Neural progenitor cell (in vitro differentiated cells): ENCODE results near the gene PARD3B. TPM values are rescaled to one million over a fixed set of nuclear protein-coding genes. Genes with fewer than 3 reads are reported as not detected.

Source experiments
- DNase-seq: peaks from one replicate; pipeline ENCODE4 v3.0.0-alpha.2; 2016; ENCODE audit warnings: low spot score
- H2AFZ ChIP-seq: fragments of 200-600 bp; sonication (generic); replicated peaks from 2 replicates; pipeline ENCODE4 v1.6.1; 2016; ENCODE audit warnings: antibody characterized with exemption
- H3F3A ChIP-seq: fragments of 200-600 bp; sonication (generic); 2 replicates; pipeline ENCODE4 v1.6.1; 2016; ENCODE audit warnings: antibody characterized with exemption, low read depth
- H3K27ac ChIP-seq: fragments of 200-600 bp; sonication (generic); 2 replicates; pipeline ENCODE4 v1.5.1; 2016; ENCODE audit warnings: mild to moderate bottlenecking
- H3K27me3 ChIP-seq: fragments of 200-600 bp; sonication (generic); 2 replicates; pipeline ENCODE4 v1.6.1; 2016; ENCODE audit warnings: mild to moderate bottlenecking, moderate library complexity
- H3K36me3 ChIP-seq: fragments of 200-600 bp; sonication (generic); 2 replicates; pipeline ENCODE4 v1.5.1; 2016
- H3K4me1 ChIP-seq: fragments of 200-600 bp; sonication (generic); 2 replicates; pipeline ENCODE4 v1.6.1; 2016; ENCODE audit warnings: mixed run types
- H3K4me2 ChIP-seq: fragments of 200-600 bp; sonication (generic); 2 replicates; pipeline ENCODE4 v1.6.1; 2016
- H3K4me3 ChIP-seq: fragments of 200-600 bp; sonication (generic); 2 replicates; pipeline ENCODE4 v1.5.1; 2016
- H3K79me2 ChIP-seq: fragments of 200-600 bp; sonication (generic); 2 replicates; pipeline ENCODE4 v1.6.1; 2016; ENCODE audit warnings: low read depth
- H3K9ac ChIP-seq: fragments of 200-600 bp; sonication (generic); 2 replicates; pipeline ENCODE4 v1.6.1; 2016
- H3K9me3 ChIP-seq: fragments of 200-600 bp; sonication (generic); 2 replicates; pipeline ENCODE4 v1.5.1; 2016; ENCODE audit warnings: low read depth
- H4K20me1 ChIP-seq: fragments of 200-600 bp; sonication (generic); 2 replicates; pipeline ENCODE4 v1.6.1; 2016; ENCODE audit warnings: low read depth
- H3K27ac Mint-ChIP-seq: 3 replicates; pipeline ENCODE4 v1.8.0; 2021; ENCODE audit warnings: mixed read lengths
- H3K27me3 Mint-ChIP-seq: 2 replicates; pipeline ENCODE4 v1.8.0; 2022; ENCODE audit warnings: low read depth, mild to moderate bottlenecking, inconsistent platforms, moderate library complexity, mixed read lengths; ENCODE audit not compliant: insufficient read depth
- H3K36me3 Mint-ChIP-seq: 3 replicates; pipeline ENCODE4 v1.8.0; 2021; ENCODE audit warnings: mixed read lengths
- H3K4me1 Mint-ChIP-seq: 3 replicates; pipeline ENCODE4 v1.8.0; 2021; ENCODE audit warnings: mixed read lengths
- H3K4me3 Mint-ChIP-seq: 3 replicates; pipeline ENCODE4 v1.8.0; 2021; ENCODE audit warnings: mild to moderate bottlenecking, moderate library complexity, mixed read lengths
- H3K9me3 Mint-ChIP-seq: 3 replicates; pipeline ENCODE4 v1.8.0; 2020; ENCODE audit warnings: mixed read lengths
- EZH2 ChIP-seq: fragments of 200-600 bp; sonication (generic); IDR thresholded peaks from 2 replicates; pipeline ENCODE4 v1.6.1; 2017; ENCODE audit warnings: antibody characterized with exemption, mild to moderate bottlenecking, moderate library complexity
- EZH2phosphoT487 ChIP-seq: fragments of 200-600 bp; sonication (generic); IDR thresholded peaks from 2 replicates; pipeline ENCODE4 v1.6.1; 2017; ENCODE audit warnings: antibody characterized with exemption
- total RNA-seq: library from RNA; depleted of rRNA; stranded (reverse); fragments of >200 nt; gene quantifications from 2 replicates; pipeline ENCODE4 v1.2.3, GENCODE V29; 2015; ENCODE audit warnings: low replicate concordance
- TF ChIP-seq, protein P1 (sequence below): fragments of 200-600 bp; sonication (generic); IDR thresholded peaks from 2 replicates; pipeline ENCODE4 v1.5.1; 2017; ENCODE audit warnings: antibody characterized with exemption, mild to moderate bottlenecking

PARD3B gene
- total RNA-seq, 1 donor from 2014 or later = 8.4 TPM

DNA sequence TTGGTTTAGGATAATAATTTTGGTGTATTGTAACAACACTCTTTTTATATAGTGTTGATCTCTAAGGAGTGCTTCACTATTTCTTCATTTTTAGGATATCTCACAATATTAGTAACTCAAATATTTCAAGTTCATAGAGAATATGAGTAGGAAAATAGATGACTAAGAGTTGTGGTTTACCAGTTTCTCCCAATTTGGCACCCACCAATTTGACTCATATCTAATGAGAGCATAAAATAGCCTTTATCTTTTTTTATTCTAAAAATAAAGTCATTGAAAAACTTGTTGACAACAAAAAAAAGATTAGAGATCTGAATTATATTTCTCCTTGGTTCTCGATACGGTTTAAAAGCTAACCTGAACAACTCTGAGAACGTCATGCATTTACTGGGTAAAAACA, 204.0 kb downstream of the PARD3B start:
- H3K9ac ChIP-seq = no peak overlapping the region
- no peak overlapping the region for H3K4me3 ChIP-seq
- H3K27ac ChIP-seq = no peak overlapping the region
- Mint-ChIP-seq H3K4me1 (no peaks in the 10 kb centered on the region), H3K9me3 (peaks cover 9% of the 10 kb centered on the region), H3K27me3 (no peaks in the 10 kb centered on the region), H3K27ac (no peak overlapping the region), H3K4me3 (no peak overlapping the region), H3K36me3 (peaks cover 3% of the 10 kb centered on the region)
- H3K9me3 ChIP-seq = no peaks in the 10 kb centered on the region
- no peak for DNase-seq
- H4K20me1 ChIP-seq = no peaks in the 10 kb centered on the region
- TF ChIP-seq EZH2phosphoT487 (no peak), EZH2 (no peak)
- TF ChIP-seq, protein P1, sequence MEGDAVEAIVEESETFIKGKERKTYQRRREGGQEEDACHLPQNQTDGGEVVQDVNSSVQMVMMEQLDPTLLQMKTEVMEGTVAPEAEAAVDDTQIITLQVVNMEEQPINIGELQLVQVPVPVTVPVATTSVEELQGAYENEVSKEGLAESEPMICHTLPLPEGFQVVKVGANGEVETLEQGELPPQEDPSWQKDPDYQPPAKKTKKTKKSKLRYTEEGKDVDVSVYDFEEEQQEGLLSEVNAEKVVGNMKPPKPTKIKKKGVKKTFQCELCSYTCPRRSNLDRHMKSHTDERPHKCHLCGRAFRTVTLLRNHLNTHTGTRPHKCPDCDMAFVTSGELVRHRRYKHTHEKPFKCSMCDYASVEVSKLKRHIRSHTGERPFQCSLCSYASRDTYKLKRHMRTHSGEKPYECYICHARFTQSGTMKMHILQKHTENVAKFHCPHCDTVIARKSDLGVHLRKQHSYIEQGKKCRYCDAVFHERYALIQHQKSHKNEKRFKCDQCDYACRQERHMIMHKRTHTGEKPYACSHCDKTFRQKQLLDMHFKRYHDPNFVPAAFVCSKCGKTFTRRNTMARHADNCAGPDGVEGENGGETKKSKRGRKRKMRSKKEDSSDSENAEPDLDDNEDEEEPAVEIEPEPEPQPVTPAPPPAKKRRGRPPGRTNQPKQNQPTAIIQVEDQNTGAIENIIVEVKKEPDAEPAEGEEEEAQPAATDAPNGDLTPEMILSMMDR = no peak
- H2AFZ ChIP-seq = no peak overlapping the region
- no peaks in the 10 kb centered on the region for H3K79me2 ChIP-seq
- H3K36me3 ChIP-seq = no peaks in the 10 kb centered on the region
- H3F3A ChIP-seq = no peaks in the 10 kb centered on the region
- no peaks in the 10 kb centered on the region for H3K27me3 ChIP-seq
- no peak overlapping the region for H3K4me2 ChIP-seq
- no peaks in the 10 kb centered on the region for H3K4me1 ChIP-seq

GRCh38 chr2:204750389-204750788, 205.1 kb downstream of the PARD3B start:
- Mint-ChIP-seq H3K4me3 (no peak overlapping the region), H3K36me3 (peaks cover 3% of the 10 kb centered on the region), H3K4me1 (no peaks in the 10 kb centered on the region), H3K27me3 (no peaks in the 10 kb centered on the region), H3K27ac (no peak overlapping the region), H3K9me3 (peaks cover 7% of the 10 kb centered on the region)
- no peak overlapping the region for H3K9ac ChIP-seq
- no peaks in the 10 kb centered on the region for H3K36me3 ChIP-seq
- no peaks in the 10 kb centered on the region for H4K20me1 ChIP-seq
- H3K27ac ChIP-seq = no peak overlapping the region
- no peaks in the 10 kb centered on the region for H3K79me2 ChIP-seq
- no peak overlapping the region for H2AFZ ChIP-seq
- TF ChIP-seq EZH2phosphoT487 = no peak
- TF ChIP-seq, protein P1 = no peak
- no peak for TF ChIP-seq EZH2
- H3K27me3 ChIP-seq = no peaks in the 10 kb centered on the region
- no peak overlapping the region for H3K4me3 ChIP-seq
- H3K9me3 ChIP-seq = no peaks in the 10 kb centered on the region
- no peaks in the 10 kb centered on the region for H3K4me1 ChIP-seq
- H3K4me2 ChIP-seq = no peak overlapping the region
- no peaks in the 10 kb centered on the region for H3F3A ChIP-seq
- DNase-seq = no peak

- H3K27me3 Mint-ChIP-seq = no peaks in the 10 kb centered on the region
- H3K27ac Mint-ChIP-seq = no peak overlapping the region
Measured at GRCh38 chr2:204751472-204751871, 206.2 kb downstream of the PARD3B start.

More at GRCh38 chr2:204751472-204751871, 206.2 kb downstream of the PARD3B start:
- Mint-ChIP-seq H3K4me3 (no peak overlapping the region), H3K36me3 (no peaks in the 10 kb centered on the region), H3K9me3 (peaks cover 6% of the 10 kb centered on the region), H3K4me1 (no peaks in the 10 kb centered on the region)
- Histone ChIP-seq H2AFZ (no peak overlapping the region), H3K4me3 (no peak overlapping the region), H3K9me3 (no peaks in the 10 kb centered on the region), H3F3A (no peaks in the 10 kb centered on the region), H3K36me3 (no peaks in the 10 kb centered on the region), H3K4me1 (no peaks in the 10 kb centered on the region), H3K4me2 (no peak overlapping the region), H3K9ac (no peak overlapping the region), H4K20me1 (no peaks in the 10 kb centered on the region), H3K27me3 (no peaks in the 10 kb centered on the region), H3K79me2 (no peaks in the 10 kb centered on the region), H3K27ac (no peak overlapping the region)
- TF ChIP-seq, protein P1 = no peak
- TF ChIP-seq EZH2phosphoT487 = no peak
- TF ChIP-seq EZH2 = no peak
- DNase-seq = no peak
